Measurements from ENCODE around the gene ATP4B.
"Not testable (repeated sequence)": the region's sequence is repeated elsewhere in the genome, so short reads cannot be mapped to it uniquely, and the experiment has no call there.

Gene ATP4B

DNA sequence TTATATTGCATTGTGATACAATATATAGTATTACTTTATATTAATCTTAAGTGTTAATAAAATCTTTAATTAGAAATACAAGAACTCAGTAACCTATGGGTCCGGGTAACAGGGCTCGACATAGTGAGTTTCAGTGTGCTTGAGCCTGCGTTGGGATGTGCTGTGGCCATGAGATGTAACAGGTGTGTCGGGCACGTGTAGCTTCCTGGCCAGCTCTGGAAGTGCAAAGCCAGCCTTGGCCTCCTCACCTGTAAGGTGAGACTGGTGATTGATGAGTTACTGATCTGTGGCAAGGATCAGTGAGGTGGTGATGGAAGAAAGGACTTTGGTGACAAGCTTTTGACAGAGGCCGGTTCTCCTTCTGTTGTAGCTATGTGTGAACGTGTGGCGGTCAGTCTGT, 19.2 kb downstream of the ATP4B start:
- no peak for DNase-seq

- DNase-seq = no peak
These were observed 19.7 kb downstream of the ATP4B start for GRCh38 chr13:113638173-113638746.

- DNase-seq = no peak
These were observed 20.5 kb downstream of the ATP4B start for GRCh38 chr13:113637262-113638160.

- no peak for DNase-seq
These were observed 21.6 kb downstream of the ATP4B start for GRCh38 chr13:113636266-113636963.

DNA sequence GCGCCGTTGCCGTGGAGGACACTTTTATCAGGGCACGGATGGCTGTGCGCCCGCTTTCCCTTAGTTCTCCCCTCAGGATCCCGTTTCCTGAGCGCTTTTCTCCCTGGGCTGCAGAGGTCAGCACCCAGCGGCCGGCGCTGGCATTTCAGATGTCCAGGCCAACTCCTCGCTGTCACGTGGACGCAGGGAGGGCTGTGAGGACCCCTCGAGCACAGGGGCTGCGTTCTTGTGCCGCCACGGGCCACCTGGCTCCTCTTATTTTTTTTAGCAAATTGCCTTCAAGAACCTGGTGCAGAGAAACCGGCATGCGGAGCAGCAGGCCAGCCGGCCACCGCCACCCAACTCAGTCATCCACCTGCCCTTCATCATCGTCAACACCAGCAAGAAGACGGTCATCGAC, 22.3 kb downstream of the ATP4B start:
- no peak for DNase-seq

DNA sequence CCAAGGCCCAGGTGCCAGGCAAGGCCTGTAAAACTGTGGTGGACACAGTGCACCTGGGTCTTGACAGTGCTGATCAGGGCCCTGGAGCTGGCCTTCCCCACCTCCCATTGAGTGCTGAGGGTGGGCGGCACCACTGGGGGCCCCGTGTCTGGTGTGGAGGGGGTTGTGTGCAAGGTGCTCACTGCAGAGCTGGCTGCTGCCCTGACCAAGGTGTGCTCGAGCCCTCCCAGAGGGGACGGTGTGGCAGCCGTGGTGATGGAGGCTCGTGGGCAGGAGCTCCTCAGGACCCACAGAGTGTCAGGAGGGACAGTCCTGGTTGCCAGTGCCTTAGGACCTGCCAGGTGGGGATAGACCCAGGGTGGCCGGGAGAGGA, 23.0 kb downstream of the ATP4B start:
- no peak for DNase-seq

DNA sequence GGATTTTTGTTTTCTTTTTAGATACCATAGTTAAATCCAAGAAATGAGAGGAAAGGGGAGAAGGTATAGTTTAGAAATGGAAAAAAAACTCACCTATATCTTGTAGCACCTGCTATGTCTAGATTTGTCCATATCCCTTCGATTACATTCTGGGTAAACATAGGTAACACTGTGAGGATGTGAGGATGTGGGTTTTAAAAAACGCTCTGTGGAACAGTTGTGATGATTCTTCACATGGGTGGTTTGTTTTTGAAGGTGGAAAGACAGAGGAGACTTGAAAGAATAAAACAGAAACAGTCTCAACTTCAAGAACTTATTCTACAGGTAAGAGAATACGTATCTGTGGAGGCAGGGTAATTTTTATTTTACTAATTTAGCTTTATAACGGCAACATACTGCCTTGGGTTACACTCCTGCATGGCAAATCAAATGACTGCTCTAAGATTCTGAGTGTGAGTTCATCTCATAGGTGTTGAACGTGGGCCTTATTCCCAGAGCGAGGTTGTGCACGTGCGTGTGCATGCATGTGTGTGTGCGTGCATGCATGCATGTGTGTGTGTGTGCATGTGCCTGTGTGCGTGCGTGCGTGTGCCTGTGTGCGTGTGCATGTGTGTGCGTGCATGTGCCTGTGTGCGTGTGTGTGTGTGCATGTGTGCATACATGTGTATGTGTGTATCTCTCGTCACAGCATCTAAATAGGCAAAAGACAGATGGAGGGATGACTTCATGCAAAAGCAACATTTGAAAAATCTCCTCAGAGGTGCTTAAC, 23.5 kb downstream of the ATP4B start:
- DNase-seq = no peak

GRCh38 chr13:113633485-113633873, 24.5 kb downstream of the ATP4B start:
- DNase-seq = no peak

DNA sequence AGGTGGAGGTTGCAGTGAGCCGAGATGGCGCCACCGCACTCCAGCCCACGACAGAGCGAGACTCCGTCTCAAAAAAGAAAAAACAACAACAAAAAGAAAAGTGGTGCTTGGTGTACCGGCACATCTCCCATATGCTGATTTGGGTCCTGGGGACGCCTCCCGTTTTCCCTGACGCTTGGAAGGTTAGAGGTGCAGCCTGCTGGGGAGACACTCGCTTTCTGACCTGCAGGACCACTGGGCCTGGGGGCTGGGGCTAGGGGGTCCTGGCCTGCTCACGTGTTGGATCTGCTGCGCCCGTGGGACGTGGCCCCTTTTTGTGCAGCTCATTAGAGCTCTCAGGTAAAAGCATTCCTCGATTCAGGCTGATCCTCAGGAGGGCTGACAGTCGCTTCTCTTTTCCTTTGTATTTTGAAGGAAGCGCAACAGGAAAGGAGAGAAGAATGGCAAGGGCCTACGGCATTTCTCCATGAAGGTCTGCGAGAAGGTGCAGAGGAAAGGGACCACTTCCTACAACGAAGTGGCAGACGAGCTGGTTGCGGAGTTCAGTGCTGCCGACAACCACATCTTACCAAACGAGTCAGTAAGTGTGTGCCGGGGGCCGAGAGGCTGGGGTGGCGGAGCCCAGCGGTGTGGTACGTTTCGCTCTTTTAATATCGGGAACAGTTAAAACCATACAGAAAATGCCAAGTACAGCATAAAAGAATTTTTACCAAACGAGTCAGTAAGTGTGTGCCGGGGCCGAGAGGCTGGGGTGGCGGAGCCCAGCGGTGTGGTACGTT, 25.1 kb downstream of the ATP4B start:
- no peak for DNase-seq

DNA sequence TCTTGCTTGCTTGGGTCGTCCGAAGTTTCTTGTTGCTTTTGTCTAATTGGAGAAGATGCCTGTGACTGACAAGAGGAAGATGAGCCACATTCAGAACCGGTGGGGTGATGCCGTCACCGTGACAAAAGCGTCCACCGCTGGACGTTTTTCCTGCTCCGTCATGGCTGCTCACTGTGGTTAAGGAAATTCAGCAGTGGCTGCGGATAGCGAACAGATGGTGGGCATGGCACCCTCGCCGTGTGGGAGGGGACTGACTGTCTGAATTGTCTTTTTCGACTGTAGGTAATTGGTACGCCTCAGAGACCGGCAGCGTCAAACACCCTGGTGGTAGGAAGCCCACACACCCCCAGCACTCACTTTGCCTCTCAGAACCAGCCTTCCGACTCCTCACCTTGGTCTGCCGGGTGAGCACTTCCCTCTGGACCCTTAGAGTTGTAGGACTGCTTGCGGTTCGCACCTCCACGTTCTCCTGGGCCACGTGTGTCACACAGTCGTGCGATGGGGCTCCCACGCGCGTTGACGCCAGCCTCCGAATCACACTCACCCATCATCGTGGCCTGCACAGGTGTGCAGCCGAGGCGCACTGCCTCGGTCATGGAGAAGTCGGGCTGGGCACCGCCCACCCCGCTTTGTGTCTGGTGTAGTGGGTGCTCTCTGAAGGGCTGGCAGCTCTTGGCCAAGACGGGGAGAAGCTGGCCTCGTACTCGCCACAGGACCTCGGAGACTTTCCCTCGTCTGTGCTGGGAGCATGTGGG, 26.5 kb downstream of the ATP4B start:
- no peak for DNase-seq

- DNase-seq = no peak
These were observed 27.2 kb downstream of the ATP4B start for GRCh38 chr13:113630804-113631203.

- no peak for DNase-seq
These were observed 27.7 kb downstream of the ATP4B start for GRCh38 chr13:113630296-113630695.

DNA sequence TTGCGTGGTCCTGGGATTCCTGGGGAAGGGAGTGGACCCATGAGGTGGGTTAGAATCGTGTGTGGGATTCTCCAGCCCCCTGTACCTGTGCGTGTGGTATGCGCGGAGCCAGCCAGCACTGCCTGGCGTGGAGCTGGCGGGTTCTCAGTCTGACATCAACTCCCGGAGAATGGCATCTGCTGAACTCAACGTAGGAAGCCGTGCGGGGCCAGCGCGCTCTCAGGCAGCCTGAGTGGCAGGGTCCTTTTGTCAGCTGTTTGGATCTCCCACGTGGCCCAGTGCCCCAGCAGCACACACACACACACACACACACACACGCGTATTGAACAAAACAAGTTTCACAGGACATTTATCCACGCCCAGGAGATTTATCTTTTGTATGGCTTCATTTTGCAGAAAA, 28.1 kb downstream of the ATP4B start:
- no peak for DNase-seq

DNA sequence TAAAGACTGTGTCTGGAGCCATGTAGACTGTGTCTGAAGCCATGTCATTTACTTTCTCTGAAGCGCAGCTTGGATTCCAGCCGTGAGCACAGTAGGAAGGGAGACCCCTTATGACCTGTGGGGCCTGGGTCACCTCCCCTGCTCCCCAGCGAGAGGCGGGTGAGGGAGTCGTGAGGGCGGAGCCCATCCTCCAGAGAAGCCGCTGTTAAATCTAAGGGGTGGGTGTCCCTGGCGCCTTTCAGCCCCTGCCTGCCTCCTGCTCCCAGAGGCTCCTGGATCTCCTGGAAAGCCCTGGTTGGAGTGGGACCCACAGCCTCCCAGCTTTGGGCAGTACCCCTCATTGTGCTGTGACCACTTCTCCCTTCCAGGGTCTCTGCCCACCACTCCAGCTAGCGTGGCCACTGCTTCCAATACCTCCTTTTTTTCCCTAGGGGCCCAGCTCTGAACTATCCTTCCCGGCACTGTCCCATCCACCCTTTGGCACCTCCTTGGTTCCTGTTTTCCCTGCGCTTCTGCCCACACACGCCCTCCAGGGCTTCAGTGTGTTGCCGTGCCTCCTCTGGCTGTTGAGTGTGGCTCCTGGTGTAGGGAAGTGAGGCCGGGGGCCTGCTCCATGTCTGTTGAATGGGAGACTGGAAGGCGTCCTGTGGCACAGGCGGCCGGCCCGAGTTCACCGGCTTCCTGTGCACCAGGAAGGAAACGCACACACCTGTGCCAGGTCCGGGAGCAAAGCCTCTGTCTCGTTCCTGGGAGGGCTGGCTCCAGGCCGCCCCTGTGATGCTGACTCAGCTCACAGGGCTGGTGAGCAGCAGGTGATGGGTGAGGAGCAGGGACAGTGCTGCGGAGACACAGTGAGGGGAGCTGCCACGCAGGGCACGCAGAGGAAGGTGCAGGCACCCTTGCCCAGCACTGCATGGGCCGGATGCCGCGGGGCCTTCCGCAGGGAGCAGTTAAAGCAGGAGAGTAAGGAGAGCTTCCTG, 29.4 kb downstream of the ATP4B start:
- no peak for DNase-seq

- no peak for DNase-seq
These were observed 30.9 kb downstream of the ATP4B start for GRCh38 chr13:113627136-113627535.

DNA sequence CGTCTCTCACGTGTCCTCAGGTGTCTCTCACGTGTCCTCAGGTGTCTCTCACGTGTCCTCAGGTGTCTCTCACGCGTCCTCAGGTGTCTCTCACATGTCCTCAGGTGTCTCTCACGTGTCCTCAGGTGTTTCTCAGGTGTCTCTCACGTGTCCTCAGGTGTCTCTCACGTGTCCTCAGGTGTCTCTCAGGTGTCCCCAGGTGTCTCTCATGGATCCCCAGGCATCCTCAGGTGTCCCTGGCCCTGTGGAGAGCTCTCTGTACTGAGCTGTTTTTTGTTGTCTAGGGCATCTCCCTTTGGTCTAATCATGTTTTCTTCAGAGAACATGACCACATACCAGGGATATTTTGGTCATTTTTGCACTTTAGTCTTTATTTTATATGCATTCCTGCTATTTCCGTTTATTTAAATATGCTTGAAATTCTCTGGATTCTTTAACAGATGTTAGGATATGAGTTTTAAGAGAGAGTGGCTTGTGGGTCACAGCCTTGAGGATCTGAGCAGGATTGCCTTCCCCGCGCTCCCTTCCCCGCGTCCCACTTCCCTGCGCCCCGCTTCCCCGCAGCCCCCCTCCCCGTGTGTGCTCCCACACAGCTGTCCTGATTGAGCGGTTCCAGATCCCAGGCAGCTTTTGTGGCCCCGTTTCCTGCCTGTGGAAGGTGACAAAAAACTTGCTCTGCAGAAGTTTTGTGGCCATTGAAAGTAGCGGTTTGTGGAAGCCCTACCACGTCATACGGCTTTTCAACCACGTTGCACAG, 31.9 kb downstream of the ATP4B start:
- no peak for DNase-seq

DNA sequence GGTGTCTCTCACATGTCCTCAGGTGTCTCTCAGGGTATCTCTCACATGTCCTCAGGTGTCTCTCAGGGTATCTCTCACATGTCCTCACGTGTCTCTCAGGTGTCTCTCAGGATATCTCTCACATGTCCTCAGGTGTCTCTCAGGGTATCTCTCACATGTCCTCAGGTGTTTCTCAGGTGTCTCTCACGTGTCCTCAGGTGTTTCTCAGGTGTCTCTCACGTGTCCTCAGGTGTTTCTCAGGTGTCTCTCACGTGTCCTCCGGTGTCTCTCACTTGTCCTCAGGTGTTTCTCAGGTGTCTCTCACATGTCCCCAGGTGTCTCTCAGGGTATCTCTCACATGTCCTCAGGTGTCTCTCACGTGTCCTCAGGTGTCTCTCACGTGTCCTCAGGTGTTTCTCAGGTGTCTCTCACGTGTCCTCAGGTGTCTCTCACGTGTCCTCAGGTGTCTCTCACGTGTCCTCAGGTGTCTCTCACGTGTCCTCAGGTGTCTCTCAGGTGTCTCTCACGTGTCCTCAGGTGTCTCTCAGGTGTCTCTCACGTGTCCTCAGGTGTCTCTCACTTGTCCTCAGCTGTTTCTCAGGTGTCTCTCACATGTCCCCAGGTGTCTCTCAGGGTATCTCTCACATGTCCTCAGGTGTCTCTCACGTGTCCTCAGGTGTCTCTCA, 33.2 kb downstream of the ATP4B start:
- not testable (repeated sequence) for DNase-seq

DNA sequence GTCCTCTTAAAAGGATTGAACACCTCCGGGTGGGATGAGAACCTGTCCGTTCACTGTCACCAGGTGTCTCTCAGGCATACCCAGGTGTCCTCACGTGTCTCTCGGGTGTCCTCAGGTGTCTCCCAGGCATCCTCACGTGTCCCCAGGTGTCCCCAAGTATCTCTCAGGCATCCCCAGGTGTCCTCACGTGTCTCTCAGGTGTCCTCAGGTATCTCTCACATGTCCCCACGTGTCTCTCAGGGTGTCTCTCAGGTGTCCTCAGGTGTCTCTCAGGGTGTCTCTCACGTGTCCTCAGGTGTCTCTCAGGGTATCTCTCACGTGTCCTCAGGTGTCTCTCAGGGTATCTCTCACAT, 33.8 kb downstream of the ATP4B start:
- no peak for DNase-seq
